ENCODE measurements around the gene CCDC92.

DNA sequence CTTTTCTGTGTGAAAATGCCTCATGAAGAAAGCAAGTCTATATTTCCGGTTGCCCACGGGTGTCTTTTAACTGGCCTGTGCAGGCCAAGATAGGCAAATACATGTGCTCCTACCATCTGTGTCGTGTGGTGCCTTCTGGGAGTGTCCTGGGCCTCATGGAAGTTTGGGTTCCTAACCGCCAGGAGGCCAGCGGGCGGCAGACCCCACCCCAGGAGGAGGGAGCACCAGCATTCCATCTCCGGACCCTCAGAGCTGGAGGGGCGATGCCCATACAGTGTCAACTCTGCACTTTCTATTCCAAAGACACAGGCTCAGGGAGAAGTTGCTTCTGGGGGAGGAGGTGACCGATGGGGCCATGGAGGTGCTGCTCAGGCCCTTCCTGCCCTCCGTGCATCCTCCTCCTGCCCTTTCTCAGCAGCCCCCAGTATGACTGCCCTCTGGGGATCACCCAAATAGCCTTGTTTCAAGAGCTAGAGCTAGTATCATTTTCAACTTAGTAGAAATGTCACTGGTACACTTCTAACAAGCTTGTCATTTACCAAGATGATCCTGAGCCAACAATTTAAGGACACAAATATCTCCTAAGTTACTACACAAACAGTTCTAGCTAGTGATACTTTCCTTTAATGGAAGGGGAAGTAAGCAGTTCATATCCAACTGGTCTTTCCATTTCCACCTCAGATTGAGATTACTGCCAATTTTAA lies 17.8 kb downstream of the CCDC92 start:
- TF ChIP-seq POLR2AphosphoS5 (IDR thresholded peaks at IDR 0.05; ENCODE audit: insufficient read depth, low read depth, low read length) (no peak), POLR2A (IDR thresholded peaks at IDR 0.05; ENCODE audit: low read depth, low read length) (no peak), EZH2 (IDR thresholded peaks at IDR 0.05; ENCODE audit: borderline replicate concordance, low read depth, low read length, severe bottlenecking) (no peak), GATA2 (IDR thresholded peaks at IDR 0.05; ENCODE audit: insufficient read depth, insufficient read length, low read depth, low read length) (no peak), FOS (IDR thresholded peaks at IDR 0.05; ENCODE audit: borderline replicate concordance, insufficient read depth, low read length) (no peak), MYC (IDR thresholded peaks at IDR 0.05; ENCODE audit: low read depth, low read length) (no peak), JUN (IDR thresholded peaks at IDR 0.05; ENCODE audit: borderline replicate concordance, insufficient read depth, insufficient read length, low read depth) (no peak)
- TF ChIP-seq, protein P1, sequence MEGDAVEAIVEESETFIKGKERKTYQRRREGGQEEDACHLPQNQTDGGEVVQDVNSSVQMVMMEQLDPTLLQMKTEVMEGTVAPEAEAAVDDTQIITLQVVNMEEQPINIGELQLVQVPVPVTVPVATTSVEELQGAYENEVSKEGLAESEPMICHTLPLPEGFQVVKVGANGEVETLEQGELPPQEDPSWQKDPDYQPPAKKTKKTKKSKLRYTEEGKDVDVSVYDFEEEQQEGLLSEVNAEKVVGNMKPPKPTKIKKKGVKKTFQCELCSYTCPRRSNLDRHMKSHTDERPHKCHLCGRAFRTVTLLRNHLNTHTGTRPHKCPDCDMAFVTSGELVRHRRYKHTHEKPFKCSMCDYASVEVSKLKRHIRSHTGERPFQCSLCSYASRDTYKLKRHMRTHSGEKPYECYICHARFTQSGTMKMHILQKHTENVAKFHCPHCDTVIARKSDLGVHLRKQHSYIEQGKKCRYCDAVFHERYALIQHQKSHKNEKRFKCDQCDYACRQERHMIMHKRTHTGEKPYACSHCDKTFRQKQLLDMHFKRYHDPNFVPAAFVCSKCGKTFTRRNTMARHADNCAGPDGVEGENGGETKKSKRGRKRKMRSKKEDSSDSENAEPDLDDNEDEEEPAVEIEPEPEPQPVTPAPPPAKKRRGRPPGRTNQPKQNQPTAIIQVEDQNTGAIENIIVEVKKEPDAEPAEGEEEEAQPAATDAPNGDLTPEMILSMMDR (IDR thresholded peaks at IDR 0.05; ENCODE audit: extremely low read depth in 1 of 2, insufficient read depth in 1 of 2, low read depth in 1 of 2, low read length in 2 of 2): no peak
- TF ChIP-seq, protein P2, sequence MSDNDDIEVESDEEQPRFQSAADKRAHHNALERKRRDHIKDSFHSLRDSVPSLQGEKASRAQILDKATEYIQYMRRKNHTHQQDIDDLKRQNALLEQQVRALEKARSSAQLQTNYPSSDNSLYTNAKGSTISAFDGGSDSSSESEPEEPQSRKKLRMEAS (IDR thresholded peaks at IDR 0.05; ENCODE audit: insufficient read depth, insufficient read length): no peak
